ENCODE results near the gene BAG1. TPM values are rescaled to one million over a fixed set of nuclear protein-coding genes. Genes with fewer than 3 reads are reported as not detected.
A peak's percentile ranks its signal among the peaks of the same experiment; 100 is the strongest.

BAG1 gene
- total RNA-seq, 4 donors from 2014 or later, result 81.5 to 244 (median 158) TPM

DNA sequence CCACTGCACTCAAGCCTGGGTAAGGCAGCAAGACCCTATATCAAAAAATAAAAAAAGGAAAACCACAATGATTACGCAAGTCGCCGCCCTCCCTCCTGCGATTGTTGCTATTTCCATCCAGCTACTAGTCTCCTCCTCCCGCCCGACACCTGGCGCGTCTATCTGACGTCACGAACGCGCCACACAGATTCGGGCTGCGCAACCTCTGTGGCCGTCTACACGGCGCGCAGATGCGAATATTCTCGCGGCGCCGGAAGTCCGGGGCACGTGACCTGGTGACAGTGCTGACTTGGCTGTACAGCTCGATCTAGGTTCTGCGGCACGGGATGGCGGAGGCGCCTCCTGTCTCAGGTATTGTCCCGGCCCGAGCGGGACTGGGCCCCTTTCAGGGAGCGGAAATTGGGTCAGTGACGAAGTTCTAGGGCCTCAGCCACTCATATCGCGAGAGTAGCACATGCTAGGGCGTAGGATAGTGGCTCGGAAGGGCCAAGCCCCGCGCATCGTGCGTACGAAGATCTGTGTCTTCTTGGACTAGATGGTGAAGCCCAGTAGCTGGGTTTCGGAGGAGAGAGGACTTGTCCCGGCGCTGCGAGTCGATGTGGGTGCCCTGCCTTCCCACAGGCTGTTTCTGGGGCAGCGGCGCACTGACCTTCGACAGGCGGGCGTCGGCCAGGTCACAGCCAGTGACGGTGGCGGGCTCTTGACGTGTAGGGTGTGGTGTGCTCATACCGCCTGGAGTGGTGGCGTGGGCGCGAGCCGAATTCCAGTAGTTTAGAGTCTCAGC, 25.9 kb upstream of the BAG1 start, which contains the start of gene NFX1:
Gene NFX1 (plus strand): TSS at position 270 of the 784 bp plus-strand sequence. CDS start 57 bp downstream, at position 327.
- Histone ChIP-seq H3K36me3 (peaks cover 0 to 6% of the 10 kb centered on the region in 2 donors), H3K4me1 (peaks cover 48 to 52% of the 10 kb centered on the region in 2 donors), H3K4me3 (peak within 1 kb of the TSS; percentile 69 to 90 (median 76)), H3K27me3 (no peaks in the 10 kb centered on the region), H3K9me3 (no peaks in the 10 kb centered on the region), H3K27ac (peak within 1 kb of the TSS; percentile 93 to 100 (median 94))
- ATAC-seq (peak; percentile 83 to 88), DNase-seq (peak; percentile 96 to 99)
- intact Hi-C loops (cut with DNase I; ENCODE audit: low total_unique reads), result loop anchor here (1.0 to 2.0 kb wide), 3 partner anchors 25 to 38 kb away; partner anchors contain the start of gene CHMP5
- TF ChIP-seq POLR2A (IDR thresholded peaks at IDR 0.05), result peak; percentile 87 to 89
- TF ChIP-seq, protein P1, sequence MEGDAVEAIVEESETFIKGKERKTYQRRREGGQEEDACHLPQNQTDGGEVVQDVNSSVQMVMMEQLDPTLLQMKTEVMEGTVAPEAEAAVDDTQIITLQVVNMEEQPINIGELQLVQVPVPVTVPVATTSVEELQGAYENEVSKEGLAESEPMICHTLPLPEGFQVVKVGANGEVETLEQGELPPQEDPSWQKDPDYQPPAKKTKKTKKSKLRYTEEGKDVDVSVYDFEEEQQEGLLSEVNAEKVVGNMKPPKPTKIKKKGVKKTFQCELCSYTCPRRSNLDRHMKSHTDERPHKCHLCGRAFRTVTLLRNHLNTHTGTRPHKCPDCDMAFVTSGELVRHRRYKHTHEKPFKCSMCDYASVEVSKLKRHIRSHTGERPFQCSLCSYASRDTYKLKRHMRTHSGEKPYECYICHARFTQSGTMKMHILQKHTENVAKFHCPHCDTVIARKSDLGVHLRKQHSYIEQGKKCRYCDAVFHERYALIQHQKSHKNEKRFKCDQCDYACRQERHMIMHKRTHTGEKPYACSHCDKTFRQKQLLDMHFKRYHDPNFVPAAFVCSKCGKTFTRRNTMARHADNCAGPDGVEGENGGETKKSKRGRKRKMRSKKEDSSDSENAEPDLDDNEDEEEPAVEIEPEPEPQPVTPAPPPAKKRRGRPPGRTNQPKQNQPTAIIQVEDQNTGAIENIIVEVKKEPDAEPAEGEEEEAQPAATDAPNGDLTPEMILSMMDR (IDR thresholded peaks at IDR 0.05 in 4 of 5, conservative IDR thresholded peaks at IDR 0.05 in 1 of 5), result peak in 1 of 5 experiments; percentile 17
- in situ Hi-C loops (cut with MboI; ENCODE audit: low sequenced_read_pairs in 4 of 4), result loop anchor here in 2 of 4 donors (10.0 to 25.0 kb wide), 2 partner anchors 172 to 184 kb away; partner anchors contain the start of gene NOL6 (in 2 of the 2)

DNA sequence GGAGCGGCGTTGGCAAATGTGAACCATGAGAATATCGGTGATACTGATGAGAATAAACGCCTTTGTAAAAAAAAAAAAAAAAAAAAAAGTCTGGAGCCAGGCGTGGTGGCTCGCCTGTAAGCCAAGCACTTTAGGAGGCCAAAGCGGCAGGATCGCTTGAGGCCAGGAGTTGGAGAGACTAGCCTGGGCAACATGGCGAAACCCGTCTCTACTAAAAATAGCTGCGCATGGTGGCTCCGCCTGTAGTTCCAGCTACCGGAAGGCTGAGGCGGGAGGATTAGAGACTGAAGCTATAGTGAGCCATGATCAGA, 25.4 kb upstream of the BAG1 start:
- TF ChIP-seq POLR2A (IDR thresholded peaks at IDR 0.05), result no peak
- TF ChIP-seq, protein P1 (IDR thresholded peaks at IDR 0.05 in 4 of 5, conservative IDR thresholded peaks at IDR 0.05 in 1 of 5), result no peak
- Histone ChIP-seq H3K4me3 (peak overlapping the region; percentile 69 to 90 (median 76)), H3K36me3 (peaks cover 0 to under 1% of the 10 kb centered on the region in 2 donors), H3K9me3 (no peaks in the 10 kb centered on the region), H3K27me3 (no peaks in the 10 kb centered on the region), H3K4me1 (peaks cover 46 to 47% of the 10 kb centered on the region in 2 donors), H3K27ac (peak overlapping the region; percentile 93 to 100 (median 94))
- in situ Hi-C loops (cut with MboI; ENCODE audit: low sequenced_read_pairs in 4 of 4) (loop anchor here in 2 of 4 donors (10.0 to 25.0 kb wide), 2 partner anchors 172 to 185 kb away; partner anchors contain the start of gene NOL6 (in 2 of the 2)), intact Hi-C loops (cut with DNase I; ENCODE audit: low total_unique reads) (loop anchor here (1.0 to 10.0 kb wide), 6 partner anchors 25 to 177 kb away; partner anchors contain the start of genes AQP7 and CHMP5)
- DNase-seq, result no peak
- peak; percentile 62 to 63 for ATAC-seq

- peak overlapping the region; percentile 93 to 100 (median 94) for H3K27ac ChIP-seq
- no peaks in the 10 kb centered on the region for H3K36me3 ChIP-seq
- DNase-seq, result no peak
- no peaks in the 10 kb centered on the region for H3K9me3 ChIP-seq
- H3K27me3 ChIP-seq, result no peaks in the 10 kb centered on the region
- TF ChIP-seq, protein P1 (IDR thresholded peaks at IDR 0.05 in 4 of 5, conservative IDR thresholded peaks at IDR 0.05 in 1 of 5), result no peak
- intact Hi-C loops (cut with DNase I; ENCODE audit: low total_unique reads) (loop anchor here (5.0 to 10.0 kb wide), 3 partner anchors 83 to 178 kb away; partner anchors contain the start of gene AQP7), in situ Hi-C loops (cut with MboI; ENCODE audit: low sequenced_read_pairs in 4 of 4) (loop anchor here in 1 of 4 donors (25.0 kb wide), 1 partner anchor 173 kb away; the partner anchor contains the start of gene NOL6)
- H3K4me1 ChIP-seq, result peaks cover 42 to 43% of the 10 kb centered on the region in 2 donors
- H3K4me3 ChIP-seq, result peak overlapping the region; percentile 69 to 90 (median 76)
- peak in 1 of 2 donors; percentile 4 for ATAC-seq
Observed at GRCh38 chr9:33289496-33289895, 25.0 kb upstream of the BAG1 start.

DNA sequence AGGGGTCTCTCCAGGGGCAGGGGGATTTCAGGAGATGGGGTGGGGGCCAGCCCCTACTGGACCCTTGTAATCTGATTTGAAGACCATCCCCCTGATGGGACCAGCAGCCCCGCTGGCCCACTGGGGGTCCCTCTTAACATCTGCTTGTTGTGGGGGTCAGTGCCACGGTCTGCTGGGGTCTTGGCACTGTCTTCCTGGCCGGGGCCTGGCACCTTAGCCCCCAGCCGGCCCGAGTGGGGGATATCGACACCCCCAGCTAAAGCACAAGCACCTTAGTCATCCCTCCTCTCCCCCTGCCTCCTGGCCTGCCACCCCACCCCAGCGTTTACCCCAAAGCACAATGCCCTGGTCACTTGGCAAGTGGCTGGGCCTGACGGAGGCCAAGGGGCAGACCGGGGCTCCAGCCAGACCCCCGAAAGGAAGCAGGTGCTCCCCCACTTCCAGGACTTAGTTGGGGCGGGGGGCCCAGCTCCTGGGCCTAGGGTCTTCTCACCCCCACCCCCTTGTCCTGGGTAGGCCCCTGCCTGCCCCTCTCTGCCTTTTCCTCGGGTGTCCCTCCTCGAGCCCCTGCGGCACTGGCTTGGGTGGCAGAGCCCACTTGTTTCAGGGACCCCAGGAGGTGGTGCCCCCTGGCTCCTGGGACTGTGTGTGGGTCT, 24.4 kb upstream of the BAG1 start:
- Histone ChIP-seq H3K27ac (peak overlapping the region; percentile 93 to 100 (median 94)), H3K4me1 (peaks cover 37 to 38% of the 10 kb centered on the region in 2 donors), H3K9me3 (no peaks in the 10 kb centered on the region), H3K36me3 (no peaks in the 10 kb centered on the region), H3K27me3 (no peaks in the 10 kb centered on the region), H3K4me3 (peak overlapping the region in 1 of 4 donors; percentile 90)
- TF ChIP-seq, protein P1 (IDR thresholded peaks at IDR 0.05 in 4 of 5, conservative IDR thresholded peaks at IDR 0.05 in 1 of 5), result no peak
- no peak for TF ChIP-seq POLR2A (IDR thresholded peaks at IDR 0.05)
- in situ Hi-C loops (cut with MboI; ENCODE audit: low sequenced_read_pairs in 4 of 4), result loop anchor here in 1 of 4 donors (25.0 kb wide), 1 partner anchor 173 kb away; the partner anchor contains the start of gene NOL6
- intact Hi-C loops (cut with DNase I; ENCODE audit: low total_unique reads), result loop anchor here (5.0 to 10.0 kb wide), 3 partner anchors 83 to 178 kb away; partner anchors contain the start of gene AQP7
- ATAC-seq (no peak), DNase-seq (peak in 1 of 2 donors; percentile 23)

Data from gastrocnemius medialis (tissue), 4 donors.